Gastrocnemius medialis (tissue), 4 donors: ENCODE data around the gene PWWP2B.

Experiments
- POLR2A ChIP-seq, 2 donors: fragments of 450-650 bp; IDR thresholded peaks; one replicate each; pipeline ENCODE4 v1.6.1; 2017; ENCODE audit warnings: antibody characterized with exemption in 2 of 2, mild to moderate bottlenecking in 2 of 2, moderate library complexity in 2 of 2
- TF ChIP-seq, protein P1 (sequence below), 5 experiments: fragments of 450-650 bp in 3 of 5; fragments of 200-600 bp in 2 of 5; sonication (generic) in 2 of 5; IDR thresholded peaks in 4 of 5; conservative IDR thresholded peaks in 1 of 5; 1 replicate in 4 of 5; 2 replicates in 1 of 5; pipeline ENCODE4 v1.5.1; 2016 to 2019; ENCODE audit warnings: antibody characterized with exemption in 5 of 5, mild to moderate bottlenecking in 3 of 5, moderate library complexity in 3 of 5

DNA sequence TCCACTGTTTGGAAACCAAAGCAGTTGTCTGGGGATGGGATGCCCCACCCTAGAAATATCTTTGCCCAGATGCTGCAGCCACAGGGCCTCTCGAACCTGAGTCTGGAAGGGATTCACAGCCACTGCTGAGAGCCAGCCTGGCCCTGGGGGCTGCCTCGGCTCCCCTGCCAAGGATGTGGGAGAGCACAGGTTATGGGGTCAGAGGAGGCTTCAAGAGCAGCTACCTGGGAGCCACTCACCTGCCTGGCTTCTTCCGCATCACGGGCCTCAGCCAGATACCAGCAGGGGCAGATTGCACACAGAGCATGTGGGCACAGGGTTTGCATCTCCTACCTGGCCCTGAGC lies 5.4 kb upstream of the PWWP2B start:
- TF ChIP-seq, protein P1, sequence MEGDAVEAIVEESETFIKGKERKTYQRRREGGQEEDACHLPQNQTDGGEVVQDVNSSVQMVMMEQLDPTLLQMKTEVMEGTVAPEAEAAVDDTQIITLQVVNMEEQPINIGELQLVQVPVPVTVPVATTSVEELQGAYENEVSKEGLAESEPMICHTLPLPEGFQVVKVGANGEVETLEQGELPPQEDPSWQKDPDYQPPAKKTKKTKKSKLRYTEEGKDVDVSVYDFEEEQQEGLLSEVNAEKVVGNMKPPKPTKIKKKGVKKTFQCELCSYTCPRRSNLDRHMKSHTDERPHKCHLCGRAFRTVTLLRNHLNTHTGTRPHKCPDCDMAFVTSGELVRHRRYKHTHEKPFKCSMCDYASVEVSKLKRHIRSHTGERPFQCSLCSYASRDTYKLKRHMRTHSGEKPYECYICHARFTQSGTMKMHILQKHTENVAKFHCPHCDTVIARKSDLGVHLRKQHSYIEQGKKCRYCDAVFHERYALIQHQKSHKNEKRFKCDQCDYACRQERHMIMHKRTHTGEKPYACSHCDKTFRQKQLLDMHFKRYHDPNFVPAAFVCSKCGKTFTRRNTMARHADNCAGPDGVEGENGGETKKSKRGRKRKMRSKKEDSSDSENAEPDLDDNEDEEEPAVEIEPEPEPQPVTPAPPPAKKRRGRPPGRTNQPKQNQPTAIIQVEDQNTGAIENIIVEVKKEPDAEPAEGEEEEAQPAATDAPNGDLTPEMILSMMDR (IDR thresholded peaks at IDR 0.05 in 4 of 5, conservative IDR thresholded peaks at IDR 0.05 in 1 of 5) = no peak
- no peak for TF ChIP-seq POLR2A (IDR thresholded peaks at IDR 0.05)
